WERI-Rb-1 (cell line): ENCODE data around the gene CDH7.

Source experiments
- DNase-seq: peaks from one replicate; pipeline ENCODE4 v3.0.0-alpha.2; 2020
- H3K27ac ChIP-seq: fragments of 250-450 bp; sonication (Bioruptor Pico); 2 replicates; pipeline ENCODE4 v1.5.1; 2020; ENCODE audit warnings: mild to moderate bottlenecking, moderate library complexity
- H3K27me3 ChIP-seq: fragments of 250-450 bp; sonication (Bioruptor Pico); 2 replicates; pipeline ENCODE4 v1.5.1; 2021; ENCODE audit warnings: mild to moderate bottlenecking, low read depth, moderate library complexity; ENCODE audit not compliant: insufficient read depth, severe bottlenecking
- H3K36me3 ChIP-seq: fragments of 250-450 bp; sonication (Bioruptor Pico); 2 replicates; pipeline ENCODE4 v1.5.1; 2020; ENCODE audit warnings: mild to moderate bottlenecking, moderate library complexity
- H3K4me3 ChIP-seq: 2 replicates; pipeline ENCODE4 v1.5.1; 2011; ENCODE audit warnings: low read depth, mild to moderate bottlenecking, control low read depth, low read length
- H3K9me3 ChIP-seq: fragments of 250-450 bp; sonication (Bioruptor Pico); 2 replicates; pipeline ENCODE4 v1.5.1; 2021; ENCODE audit warnings: mild to moderate bottlenecking, moderate library complexity; ENCODE audit not compliant: severe bottlenecking
- TF ChIP-seq, protein P1 (sequence below): IDR thresholded peaks from 2 replicates; pipeline ENCODE4 v1.5.1; 2011; ENCODE audit warnings: low read depth, mild to moderate bottlenecking, control low read depth, inconsistent platforms, low read length

The CDH7 gene

DNA sequence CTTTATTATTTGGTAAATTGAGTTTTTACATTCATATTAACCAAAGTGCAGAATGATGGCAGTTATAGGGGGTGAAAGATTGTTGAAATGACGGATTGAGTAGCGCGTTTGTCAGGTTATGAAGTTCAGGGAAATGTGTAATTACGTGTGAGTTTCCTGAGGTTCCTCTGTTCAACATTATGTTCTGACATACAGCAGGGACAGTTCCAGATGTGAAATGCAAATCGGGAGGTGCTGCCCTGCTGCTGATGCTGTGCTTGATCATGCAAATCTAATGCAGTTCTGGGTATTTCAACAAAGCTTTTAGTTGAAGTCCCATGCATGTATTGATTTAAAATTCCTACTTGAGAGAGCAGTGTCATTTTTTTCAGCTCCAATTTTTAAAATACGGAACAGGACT is 57.9 kb downstream of the CDH7 start:
- Histone ChIP-seq H3K9me3 (no peaks in the 10 kb centered on the region), H3K4me3 (no peak overlapping the region), H3K27ac (no peak overlapping the region), H3K36me3 (no peaks in the 10 kb centered on the region), H3K27me3 (no peaks in the 10 kb centered on the region)
- TF ChIP-seq, protein P1, sequence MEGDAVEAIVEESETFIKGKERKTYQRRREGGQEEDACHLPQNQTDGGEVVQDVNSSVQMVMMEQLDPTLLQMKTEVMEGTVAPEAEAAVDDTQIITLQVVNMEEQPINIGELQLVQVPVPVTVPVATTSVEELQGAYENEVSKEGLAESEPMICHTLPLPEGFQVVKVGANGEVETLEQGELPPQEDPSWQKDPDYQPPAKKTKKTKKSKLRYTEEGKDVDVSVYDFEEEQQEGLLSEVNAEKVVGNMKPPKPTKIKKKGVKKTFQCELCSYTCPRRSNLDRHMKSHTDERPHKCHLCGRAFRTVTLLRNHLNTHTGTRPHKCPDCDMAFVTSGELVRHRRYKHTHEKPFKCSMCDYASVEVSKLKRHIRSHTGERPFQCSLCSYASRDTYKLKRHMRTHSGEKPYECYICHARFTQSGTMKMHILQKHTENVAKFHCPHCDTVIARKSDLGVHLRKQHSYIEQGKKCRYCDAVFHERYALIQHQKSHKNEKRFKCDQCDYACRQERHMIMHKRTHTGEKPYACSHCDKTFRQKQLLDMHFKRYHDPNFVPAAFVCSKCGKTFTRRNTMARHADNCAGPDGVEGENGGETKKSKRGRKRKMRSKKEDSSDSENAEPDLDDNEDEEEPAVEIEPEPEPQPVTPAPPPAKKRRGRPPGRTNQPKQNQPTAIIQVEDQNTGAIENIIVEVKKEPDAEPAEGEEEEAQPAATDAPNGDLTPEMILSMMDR: no peak
- no peak for DNase-seq

DNA sequence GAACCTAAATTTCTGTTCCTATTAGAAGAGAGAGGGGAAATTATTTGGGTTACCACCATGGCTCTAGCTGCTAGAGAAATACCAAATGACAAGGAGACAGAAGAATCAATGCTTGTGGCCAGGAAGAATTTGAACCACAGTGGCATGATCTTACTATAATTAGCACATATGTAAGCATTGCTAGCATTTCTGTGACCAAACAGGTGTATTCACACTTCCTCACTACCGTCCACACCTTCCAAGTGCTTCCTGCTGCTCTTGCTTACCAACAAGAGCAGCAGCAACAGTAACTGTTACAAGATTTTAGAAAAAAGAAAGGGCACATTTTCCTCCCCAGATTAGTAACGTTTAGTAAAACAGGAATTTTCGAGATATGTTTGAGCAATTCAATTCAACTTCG is 60.5 kb downstream of the CDH7 start:
- Histone ChIP-seq H3K4me3 (no peak overlapping the region), H3K27me3 (no peaks in the 10 kb centered on the region), H3K27ac (no peak overlapping the region), H3K36me3 (no peaks in the 10 kb centered on the region), H3K9me3 (no peaks in the 10 kb centered on the region)
- TF ChIP-seq, protein P1: no peak
- DNase-seq: no peak

- Histone ChIP-seq H3K27me3 (no peaks in the 10 kb centered on the region), H3K36me3 (no peaks in the 10 kb centered on the region), H3K9me3 (no peaks in the 10 kb centered on the region), H3K27ac (no peak overlapping the region), H3K4me3 (no peak overlapping the region)
- TF ChIP-seq, protein P1: no peak
- DNase-seq: no peak
Observed at GRCh38 chr18:65815506-65815905, 64.7 kb downstream of the CDH7 start.

DNA sequence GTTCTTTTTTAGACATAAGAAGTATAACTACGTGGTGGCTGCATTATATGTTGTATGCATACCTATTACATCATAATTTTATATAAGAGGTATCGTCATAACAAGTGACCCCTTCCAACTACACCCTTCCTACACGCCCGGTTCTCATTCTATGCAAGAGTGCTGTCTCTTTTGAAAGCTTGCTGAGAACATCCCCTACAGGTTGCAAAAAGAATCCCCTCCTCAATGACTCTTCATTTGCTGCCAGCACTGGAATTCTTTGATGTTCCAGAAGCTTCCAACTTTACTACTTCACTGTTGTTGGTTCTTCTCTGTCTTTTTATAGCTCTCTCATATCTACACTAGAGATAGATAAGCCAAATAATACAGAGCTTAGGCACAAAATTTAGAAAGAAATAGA is 66.4 kb downstream of the CDH7 start:
- H3K27me3 ChIP-seq: no peaks in the 10 kb centered on the region
- no peaks in the 10 kb centered on the region for H3K36me3 ChIP-seq
- no peak for DNase-seq
- no peak overlapping the region for H3K27ac ChIP-seq
- H3K9me3 ChIP-seq: no peaks in the 10 kb centered on the region
- TF ChIP-seq, protein P1: no peak
- no peak overlapping the region for H3K4me3 ChIP-seq

DNA sequence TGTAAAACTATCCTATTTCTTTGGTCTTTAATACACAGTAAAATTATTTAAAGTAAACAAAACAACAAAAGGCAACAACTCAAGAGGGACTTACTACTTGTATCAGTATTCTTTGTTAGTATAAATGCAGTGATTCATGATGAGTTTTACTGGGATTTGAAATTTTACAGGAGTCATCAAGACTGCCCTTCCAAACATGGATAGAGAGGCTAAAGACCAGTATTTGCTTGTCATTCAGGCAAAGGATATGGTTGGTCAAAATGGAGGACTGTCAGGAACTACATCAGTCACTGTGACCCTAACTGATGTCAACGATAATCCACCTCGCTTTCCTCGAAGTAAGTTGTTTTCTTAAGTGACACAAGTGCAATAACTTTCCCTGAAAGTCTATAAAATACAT is 71.1 kb downstream of the CDH7 start:
- no peaks in the 10 kb centered on the region for H3K9me3 ChIP-seq
- no peaks in the 10 kb centered on the region for H3K36me3 ChIP-seq
- TF ChIP-seq, protein P1: no peak
- H3K27ac ChIP-seq: no peak overlapping the region
- no peak overlapping the region for H3K4me3 ChIP-seq
- DNase-seq: no peak
- no peaks in the 10 kb centered on the region for H3K27me3 ChIP-seq

GRCh38 chr18:65822826-65823225 is 72.0 kb downstream of the CDH7 start:
- Histone ChIP-seq H3K27me3 (no peaks in the 10 kb centered on the region), H3K4me3 (no peak overlapping the region), H3K27ac (no peak overlapping the region), H3K9me3 (no peaks in the 10 kb centered on the region), H3K36me3 (no peaks in the 10 kb centered on the region)
- TF ChIP-seq, protein P1: no peak
- no peak for DNase-seq
